ENCODE measurements around the gene CYFIP1.

CYFIP1 gene

DNA sequence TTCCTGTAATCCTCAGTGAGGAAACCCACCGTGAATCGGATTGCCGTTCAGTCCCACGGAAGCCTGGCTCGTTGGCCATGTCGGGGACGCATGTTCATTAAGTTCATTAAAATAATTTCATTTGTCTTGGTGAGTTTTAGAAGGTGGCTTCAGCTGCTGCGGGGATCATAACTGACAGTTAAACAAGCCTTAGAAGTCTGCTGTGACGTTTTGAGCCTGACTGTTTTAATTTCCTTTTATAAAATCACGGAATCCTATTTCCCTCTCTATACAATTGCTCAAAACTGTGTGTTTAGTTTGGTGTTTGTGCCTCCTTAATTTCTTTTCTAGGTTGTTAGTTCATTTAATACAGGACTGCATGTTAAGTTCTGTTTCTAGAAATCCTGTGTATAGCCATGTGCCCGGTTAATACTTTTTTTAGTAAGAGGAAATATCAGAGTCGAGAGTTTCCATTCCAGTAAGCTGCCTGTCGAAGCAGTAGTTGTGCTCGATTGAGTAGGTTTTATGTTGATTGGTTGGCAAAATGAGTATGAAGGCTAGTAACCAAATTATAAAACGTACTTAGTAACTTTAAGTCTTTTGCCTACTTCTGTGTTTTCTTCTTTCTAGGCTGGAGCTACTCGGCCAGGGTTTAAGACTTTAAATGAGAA, 141.0 kb downstream of the CYFIP1 start:
- DNase-seq (ENCODE audit: extremely low read depth, low read depth) = no peak
- H3K4me3 ChIP-seq (replicated peaks; ENCODE audit: low read depth, low read length) = peak overlapping the region; percentile 87

DNA sequence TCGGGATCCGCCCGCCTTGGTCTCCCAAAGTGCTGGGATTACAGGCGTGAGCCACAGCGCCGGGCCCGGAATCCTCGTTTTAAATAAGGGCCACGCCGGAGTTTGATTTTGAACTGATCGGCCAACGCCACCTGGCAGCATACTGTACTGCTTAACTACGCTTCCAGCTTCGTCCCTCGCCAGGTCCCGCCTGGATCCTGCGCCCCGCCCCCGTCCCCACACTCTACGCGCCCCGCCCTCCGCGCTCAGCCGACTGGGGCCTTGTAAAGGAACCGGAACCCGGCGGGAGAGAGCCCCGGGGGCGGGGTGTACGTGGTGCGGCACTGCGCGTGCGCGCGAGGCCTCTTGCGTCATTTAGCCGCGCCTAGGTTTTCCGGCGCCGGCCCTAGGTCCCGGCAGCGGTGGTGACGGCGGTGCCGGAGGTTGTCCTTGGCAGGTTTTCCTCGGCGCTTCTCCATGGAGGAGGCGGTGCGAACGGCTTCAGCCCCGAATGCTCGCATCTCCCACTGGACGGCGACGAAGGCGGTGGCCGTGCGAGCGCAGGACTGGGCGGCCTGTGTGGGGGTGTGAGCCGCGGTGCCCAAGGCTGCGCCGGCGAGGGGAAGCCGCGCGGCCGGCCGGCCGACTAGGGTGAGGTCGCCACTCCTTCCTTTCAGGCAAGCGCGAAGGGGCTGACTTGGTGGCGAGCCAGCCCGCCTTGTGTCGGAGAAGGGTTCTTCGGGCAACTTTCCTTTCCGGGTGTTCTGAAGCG, 141.7 kb downstream of the CYFIP1 start, which contains the start of gene NIPA2:
TSS of gene NIPA2 (plus strand) at position 375 of the 751 bp plus-strand sequence. CDS start 13,066 bp downstream, outside the sequence.
- H3K4me3 ChIP-seq (replicated peaks; ENCODE audit: low read depth, low read length) = peak within 1 kb of the TSS; percentile 87
- peak; percentile 88 for DNase-seq (ENCODE audit: extremely low read depth, low read depth)

More for the DNA sequence above, 141.0 kb downstream of the CYFIP1 start:
- TF ChIP-seq, protein P1, sequence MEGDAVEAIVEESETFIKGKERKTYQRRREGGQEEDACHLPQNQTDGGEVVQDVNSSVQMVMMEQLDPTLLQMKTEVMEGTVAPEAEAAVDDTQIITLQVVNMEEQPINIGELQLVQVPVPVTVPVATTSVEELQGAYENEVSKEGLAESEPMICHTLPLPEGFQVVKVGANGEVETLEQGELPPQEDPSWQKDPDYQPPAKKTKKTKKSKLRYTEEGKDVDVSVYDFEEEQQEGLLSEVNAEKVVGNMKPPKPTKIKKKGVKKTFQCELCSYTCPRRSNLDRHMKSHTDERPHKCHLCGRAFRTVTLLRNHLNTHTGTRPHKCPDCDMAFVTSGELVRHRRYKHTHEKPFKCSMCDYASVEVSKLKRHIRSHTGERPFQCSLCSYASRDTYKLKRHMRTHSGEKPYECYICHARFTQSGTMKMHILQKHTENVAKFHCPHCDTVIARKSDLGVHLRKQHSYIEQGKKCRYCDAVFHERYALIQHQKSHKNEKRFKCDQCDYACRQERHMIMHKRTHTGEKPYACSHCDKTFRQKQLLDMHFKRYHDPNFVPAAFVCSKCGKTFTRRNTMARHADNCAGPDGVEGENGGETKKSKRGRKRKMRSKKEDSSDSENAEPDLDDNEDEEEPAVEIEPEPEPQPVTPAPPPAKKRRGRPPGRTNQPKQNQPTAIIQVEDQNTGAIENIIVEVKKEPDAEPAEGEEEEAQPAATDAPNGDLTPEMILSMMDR (IDR thresholded peaks at IDR 0.05; ENCODE audit: low read depth, low read length, missing control alignments) = no peak

DNA sequence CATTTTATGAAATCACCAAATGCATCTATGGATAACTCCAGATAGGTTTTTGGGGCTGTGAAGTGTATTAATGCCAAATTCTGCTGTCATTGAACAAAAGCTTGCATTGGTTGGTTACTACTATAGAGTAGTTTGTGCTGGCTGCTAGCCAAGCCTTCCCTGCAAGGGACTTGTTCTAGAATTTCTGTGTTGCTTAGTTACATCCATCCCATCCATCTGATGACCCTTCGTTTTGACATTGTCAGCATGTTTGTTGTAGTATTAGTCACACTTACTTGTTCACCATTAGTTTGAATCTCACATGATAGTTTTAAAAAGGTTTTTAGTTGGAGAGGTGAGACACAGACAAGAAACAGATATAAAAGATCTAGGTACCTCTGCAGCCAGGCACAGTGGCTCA, 148.7 kb downstream of the CYFIP1 start:
- TF ChIP-seq, protein P1 (IDR thresholded peaks at IDR 0.05; ENCODE audit: low read depth, low read length, missing control alignments) = no peak
- H3K4me3 ChIP-seq (replicated peaks; ENCODE audit: low read depth, low read length) = no peak overlapping the region
- DNase-seq (ENCODE audit: extremely low read depth, low read depth) = no peak

More for the DNA sequence above, 141.7 kb downstream of the CYFIP1 start, which contains the start of gene NIPA2:
- TF ChIP-seq, protein P1 (IDR thresholded peaks at IDR 0.05; ENCODE audit: low read depth, low read length, missing control alignments) = no peak

DNA sequence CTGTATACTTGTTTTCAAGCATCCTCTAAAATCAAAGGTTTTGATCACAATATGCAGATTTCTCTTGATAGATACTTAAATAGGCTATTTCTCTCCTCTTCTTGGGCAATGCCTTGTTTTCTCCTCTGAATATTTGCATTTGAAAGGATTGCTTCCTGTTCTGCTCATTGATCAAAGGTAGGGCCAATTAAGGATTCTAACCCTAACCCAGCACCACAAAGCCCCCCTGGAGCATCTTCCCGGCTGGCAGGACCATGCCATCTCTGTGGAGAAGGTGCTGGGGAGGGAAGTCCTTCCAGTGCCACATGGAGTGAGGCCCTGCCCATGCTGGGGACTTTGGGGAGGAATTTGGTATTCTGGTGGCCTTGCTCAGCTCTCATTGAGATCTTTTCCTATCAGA, 153.0 kb downstream of the CYFIP1 start:
- TF ChIP-seq, protein P1 (IDR thresholded peaks at IDR 0.05; ENCODE audit: low read depth, low read length, missing control alignments) = no peak
- H3K4me3 ChIP-seq (replicated peaks; ENCODE audit: low read depth, low read length) = no peak overlapping the region
- no peak for DNase-seq (ENCODE audit: extremely low read depth, low read depth)

DNA sequence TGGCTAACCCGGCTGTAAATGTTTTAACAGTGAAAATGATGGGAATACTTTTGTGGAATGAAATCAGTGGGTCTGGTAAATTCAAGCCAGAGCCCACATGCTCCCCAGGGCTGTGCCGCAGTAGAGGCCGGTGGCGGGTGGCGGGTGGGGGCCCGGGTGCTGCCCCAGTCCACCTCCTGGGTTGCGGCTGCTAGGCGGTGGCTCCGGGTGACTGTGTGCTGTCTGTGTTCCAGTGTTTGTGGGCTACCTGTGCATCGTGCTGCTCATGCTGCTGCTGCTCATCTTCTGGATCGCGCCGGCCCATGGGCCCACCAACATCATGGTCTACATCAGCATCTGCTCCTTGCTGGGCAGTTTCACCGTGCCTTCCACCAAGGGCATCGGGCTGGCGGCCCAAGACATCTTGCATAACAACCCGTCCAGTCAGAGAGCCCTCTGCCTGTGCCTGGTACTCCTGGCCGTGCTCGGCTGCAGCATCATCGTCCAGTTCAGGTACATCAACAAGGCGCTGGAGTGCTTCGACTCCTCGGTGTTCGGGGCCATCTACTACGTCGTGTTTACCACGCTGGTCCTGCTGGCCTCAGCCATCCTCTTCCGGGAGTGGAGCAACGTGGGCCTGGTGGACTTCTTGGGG, 156.6 kb downstream of the CYFIP1 start:
- no peak overlapping the region for H3K4me3 ChIP-seq (replicated peaks; ENCODE audit: low read depth, low read length)
- TF ChIP-seq, protein P1 (IDR thresholded peaks at IDR 0.05; ENCODE audit: low read depth, low read length, missing control alignments) = no peak
- DNase-seq (ENCODE audit: extremely low read depth, low read depth) = no peak

DNA sequence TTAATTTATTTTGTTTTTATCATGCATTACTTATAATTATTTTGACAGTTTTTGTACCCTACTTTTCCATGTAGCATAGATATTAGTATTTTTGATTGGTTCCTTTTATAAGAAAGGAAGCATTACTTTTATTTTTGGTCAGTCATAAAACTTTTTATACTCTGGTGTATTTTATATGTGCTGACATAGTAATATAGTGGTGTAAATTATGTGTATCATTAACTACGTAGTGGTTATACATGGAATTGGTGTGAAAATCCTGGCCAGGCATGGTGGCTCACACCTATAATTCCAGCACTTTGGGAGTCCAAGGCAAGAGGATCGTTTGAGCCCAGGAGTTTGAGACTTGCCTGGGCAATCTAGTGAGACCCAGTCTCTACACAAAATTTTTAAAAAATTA, 160.5 kb downstream of the CYFIP1 start:
- TF ChIP-seq, protein P1 (IDR thresholded peaks at IDR 0.05; ENCODE audit: low read depth, low read length, missing control alignments) = no peak
- no peak for DNase-seq (ENCODE audit: extremely low read depth, low read depth)
- H3K4me3 ChIP-seq (replicated peaks; ENCODE audit: low read depth, low read length) = no peak overlapping the region
